ENCODE data around the gene DPCD.

- TF ChIP-seq MAX (IDR thresholded peaks at IDR 0.05) = no peak
- no peak for TF ChIP-seq EGR1 (IDR thresholded peaks at IDR 0.05; ENCODE audit: low read depth in 2 of 2)
- no peak for TF ChIP-seq YY1 (IDR thresholded peaks at IDR 0.05)
- no peak for TF ChIP-seq CTCF (IDR thresholded peaks at IDR 0.05; ENCODE audit: low read depth, low read length, missing input control)
- TF ChIP-seq REST (IDR thresholded peaks at IDR 0.05) = no peak
- no peak for TF ChIP-seq RXRA (IDR thresholded peaks at IDR 0.05)
- TF ChIP-seq HNF4A (conservative IDR thresholded peaks at IDR 0.05) = no peak
- no peak for TF ChIP-seq FOXA1 (IDR thresholded peaks at IDR 0.05)
- no peak for TF ChIP-seq NR2F2 (IDR thresholded peaks at IDR 0.05)
- no peak for TF ChIP-seq FOXA2 (IDR thresholded peaks at IDR 0.05)
- TF ChIP-seq RAD21 (IDR thresholded peaks at IDR 0.05) = no peak
- no peak for TF ChIP-seq JUND (IDR thresholded peaks at IDR 0.05)
- no peak for TF ChIP-seq TAF1 (conservative IDR thresholded peaks at IDR 0.05)
Measured at GRCh38 chr10:101567165-101568006, 20.7 kb upstream of the DPCD start.

All from liver (tissue), 3 donors.